GM13977 (cell line): ENCODE measurements around the gene CENATAC.

Experiments used
- DNase-seq: peaks from one replicate; pipeline ENCODE4 v3.0.0; 2012; ENCODE audit warnings: low spot score
- in situ Hi-C: fragments of 300-500 bp; cut with MboI; formaldehyde crosslinking; loops from one replicate; pipeline ENCODE4 v1.12.0; 2022; ENCODE audit warnings: low sequenced_read_pairs, low pct_unique_long_range_greater_than_20kb, mixed read lengths, inconsistent platforms; ENCODE audit not compliant: unreplicated experiment
- TF ChIP-seq, protein P1 (sequence below): IDR thresholded peaks from 2 replicates; pipeline ENCODE4 v1.5.1; 2012; ENCODE audit warnings: mild to moderate bottlenecking, control low read depth; ENCODE audit not compliant: insufficient read depth; ENCODE audit errors: extremely low read depth, missing control alignments

Gene CENATAC

DNA sequence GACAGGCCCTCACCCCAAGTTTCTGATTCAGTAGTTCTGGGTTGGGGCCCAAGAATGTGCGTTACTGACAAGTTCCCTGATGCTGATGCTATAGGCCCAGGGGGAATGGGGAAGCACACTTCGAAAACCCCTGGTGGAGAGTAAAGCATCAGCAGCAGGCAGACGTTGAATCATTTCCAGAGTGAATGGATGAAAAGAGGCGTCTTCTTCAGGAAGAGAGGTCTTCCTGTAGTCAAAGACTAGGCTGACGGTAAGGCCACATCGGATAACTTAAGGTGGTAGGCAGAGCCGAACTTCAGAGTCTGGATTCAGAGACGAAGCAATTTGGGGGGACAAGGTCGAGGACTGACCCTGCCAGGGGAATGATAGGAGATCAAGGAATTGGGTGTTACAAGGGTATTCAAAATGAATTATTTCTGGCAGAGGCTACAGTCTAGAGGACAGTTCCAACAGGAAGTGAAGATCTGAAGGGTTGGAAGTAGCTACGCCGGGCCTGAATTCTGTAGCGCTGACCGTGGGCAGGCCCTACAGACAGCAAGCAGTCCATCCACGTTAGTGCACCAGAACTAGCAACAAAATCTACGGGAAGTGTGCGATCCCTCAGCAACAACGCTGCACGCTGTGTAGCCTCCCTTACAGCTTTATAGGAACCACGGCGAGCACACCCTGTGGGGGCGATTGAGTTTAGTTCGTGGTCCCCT, 862 bp upstream of the CENATAC start:
- in situ Hi-C loops, result no loop called here
- DNase-seq, result peak; percentile 78
- TF ChIP-seq, protein P1, sequence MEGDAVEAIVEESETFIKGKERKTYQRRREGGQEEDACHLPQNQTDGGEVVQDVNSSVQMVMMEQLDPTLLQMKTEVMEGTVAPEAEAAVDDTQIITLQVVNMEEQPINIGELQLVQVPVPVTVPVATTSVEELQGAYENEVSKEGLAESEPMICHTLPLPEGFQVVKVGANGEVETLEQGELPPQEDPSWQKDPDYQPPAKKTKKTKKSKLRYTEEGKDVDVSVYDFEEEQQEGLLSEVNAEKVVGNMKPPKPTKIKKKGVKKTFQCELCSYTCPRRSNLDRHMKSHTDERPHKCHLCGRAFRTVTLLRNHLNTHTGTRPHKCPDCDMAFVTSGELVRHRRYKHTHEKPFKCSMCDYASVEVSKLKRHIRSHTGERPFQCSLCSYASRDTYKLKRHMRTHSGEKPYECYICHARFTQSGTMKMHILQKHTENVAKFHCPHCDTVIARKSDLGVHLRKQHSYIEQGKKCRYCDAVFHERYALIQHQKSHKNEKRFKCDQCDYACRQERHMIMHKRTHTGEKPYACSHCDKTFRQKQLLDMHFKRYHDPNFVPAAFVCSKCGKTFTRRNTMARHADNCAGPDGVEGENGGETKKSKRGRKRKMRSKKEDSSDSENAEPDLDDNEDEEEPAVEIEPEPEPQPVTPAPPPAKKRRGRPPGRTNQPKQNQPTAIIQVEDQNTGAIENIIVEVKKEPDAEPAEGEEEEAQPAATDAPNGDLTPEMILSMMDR, result peak; percentile 28

DNA sequence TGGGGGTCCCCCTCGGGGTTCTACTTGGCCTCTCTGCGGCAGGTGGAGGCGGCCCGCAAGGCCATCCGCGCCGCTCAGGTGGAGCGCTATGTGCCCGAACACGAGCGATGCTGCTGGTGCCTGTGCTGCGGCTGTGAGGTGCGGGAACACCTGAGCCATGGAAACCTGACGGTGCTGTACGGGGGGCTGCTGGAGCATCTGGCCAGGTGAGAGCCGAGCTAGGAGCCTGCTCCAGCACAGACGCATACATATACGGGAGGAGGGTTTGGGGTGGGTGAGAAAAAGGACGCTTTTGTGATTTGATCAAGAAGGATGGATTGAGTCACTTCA, 415 bp downstream of the CENATAC start:
- in situ Hi-C loops, result no loop called here
- no peak for DNase-seq
- TF ChIP-seq, protein P1, result no peak

DNA sequence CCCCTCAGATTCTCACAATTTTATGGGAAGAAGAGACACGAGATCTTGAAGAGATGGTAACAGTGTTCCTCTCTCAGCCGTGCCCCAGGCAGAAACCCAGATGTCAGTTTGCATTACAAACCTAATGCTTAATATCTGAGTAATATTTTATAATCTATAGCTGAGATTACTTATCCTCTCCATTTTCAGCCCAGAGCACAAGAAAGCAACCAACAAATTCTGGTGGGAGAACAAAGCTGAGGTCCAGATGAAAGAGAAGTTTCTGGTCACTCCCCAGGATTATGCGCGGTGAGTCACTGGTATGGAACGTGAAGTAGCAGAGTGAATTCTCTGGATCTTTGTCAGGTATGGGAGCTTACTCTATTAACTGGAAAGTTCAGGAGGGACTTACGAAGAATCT, 884 bp downstream of the CENATAC start:
- TF ChIP-seq, protein P1, result no peak
- in situ Hi-C loops, result no loop called here
- DNase-seq, result no peak

DNA sequence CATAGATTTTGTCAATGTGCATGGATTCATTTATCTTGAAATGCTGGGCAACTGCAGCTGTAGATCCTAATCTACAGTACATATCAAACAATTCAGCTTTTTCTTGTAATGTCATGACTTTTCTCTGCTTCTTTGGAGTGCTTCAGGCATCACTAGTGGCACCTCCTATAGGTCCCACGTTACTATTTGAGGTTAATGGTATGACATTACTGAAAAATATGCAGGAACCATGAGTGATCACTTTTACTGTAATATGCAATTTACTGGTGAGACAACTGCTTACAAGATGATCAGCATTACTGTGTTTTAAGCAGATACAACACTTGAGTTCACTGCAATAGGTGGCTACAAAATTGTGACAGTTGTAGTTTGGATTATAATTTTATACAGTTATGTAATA, 3.0 kb downstream of the CENATAC start:
- DNase-seq, result no peak
- in situ Hi-C loops, result no loop called here
- TF ChIP-seq, protein P1, result no peak

DNA sequence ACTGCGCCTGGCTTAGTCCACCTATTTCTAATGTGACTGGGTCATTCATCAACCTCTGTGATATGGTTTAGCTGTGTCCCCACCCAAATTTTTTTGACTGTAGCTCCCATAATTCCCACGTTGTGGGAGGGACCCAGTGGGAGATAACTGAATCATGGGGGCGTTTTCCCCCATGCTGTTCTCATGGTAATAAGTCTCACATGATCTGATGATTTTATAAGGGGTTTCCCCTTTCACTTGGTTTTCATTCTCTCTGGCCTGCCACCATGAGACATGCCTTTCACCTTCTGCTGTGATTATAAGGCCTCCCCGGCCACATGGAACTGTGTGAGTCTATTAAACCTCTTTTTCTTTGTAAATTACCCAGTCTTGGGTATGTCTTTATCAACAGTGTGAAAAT, 8.7 kb downstream of the CENATAC start:
- in situ Hi-C loops, result no loop called here

DNA sequence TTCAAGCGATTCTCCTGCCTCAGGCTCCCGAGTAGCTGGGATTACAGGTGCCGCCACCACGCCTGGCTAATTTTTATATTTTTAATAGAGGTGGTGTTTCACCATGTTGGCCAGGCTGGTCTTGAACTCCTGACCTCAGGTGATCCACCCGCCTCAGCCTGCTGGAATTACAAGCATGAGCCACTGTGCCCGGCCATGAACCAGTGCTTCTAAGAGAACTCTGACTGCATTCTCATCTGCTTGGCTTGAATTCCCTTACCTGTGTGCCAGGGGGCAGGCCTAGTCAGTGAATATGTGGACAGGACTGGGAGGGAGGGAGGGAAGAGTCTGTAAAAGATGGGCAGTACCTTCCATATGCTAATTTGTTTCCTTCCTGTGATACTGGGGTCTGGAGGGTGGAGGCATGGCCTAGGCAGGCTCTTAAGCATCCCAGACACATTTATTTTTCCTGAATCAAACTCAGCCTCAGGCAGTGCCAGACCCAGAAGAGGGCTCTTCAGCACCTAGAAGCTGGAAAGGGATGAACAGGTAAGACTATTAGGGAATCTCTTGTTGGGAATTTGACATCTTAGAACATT, 13.6 kb downstream of the CENATAC start:
- no peak for DNase-seq
- TF ChIP-seq, protein P1, result no peak
- in situ Hi-C loops, result no loop called here

More for the DNA sequence above, 8.7 kb downstream of the CENATAC start:
- TF ChIP-seq, protein P1, result no peak
- DNase-seq, result no peak

DNA sequence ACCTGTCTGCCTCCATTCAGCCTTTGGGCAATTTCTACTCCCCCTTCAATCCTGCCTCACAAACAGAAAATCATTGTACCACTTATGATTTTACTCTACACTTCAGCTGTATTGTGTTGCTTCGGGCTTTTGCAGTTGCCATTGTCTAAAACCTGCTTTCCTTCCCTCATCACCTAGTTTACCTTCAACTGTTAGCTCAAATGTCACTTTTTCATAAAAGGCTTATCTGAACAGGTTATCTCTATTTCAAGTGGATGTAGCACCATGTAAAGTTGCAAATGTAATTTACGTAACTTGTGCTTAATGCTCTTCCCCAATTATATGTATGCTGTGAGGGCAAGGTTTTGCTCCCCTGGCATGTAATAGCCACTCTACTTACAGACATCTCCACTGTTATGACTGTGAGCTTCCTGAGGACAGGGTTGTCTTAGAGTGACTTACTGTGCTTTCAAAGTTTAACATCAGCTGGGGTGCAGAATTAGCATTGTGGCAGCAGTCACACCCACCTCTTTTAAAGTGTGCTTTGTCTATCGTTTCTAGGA, 14.8 kb downstream of the CENATAC start:
- in situ Hi-C loops, result no loop called here
- peak; percentile 6 for DNase-seq
- TF ChIP-seq, protein P1, result no peak
